ENCODE data around the gene IDH3B. TPM values are rescaled to one million over a fixed set of nuclear protein-coding genes. Genes with fewer than 3 reads are reported as not detected.
A peak's percentile ranks its signal among the peaks of the same experiment; 100 is the strongest.

The IDH3B gene
- total RNA-seq, 2 experiments from 2014 or later = 100 to 103 TPM

GRCh38 chr20:2652724-2653555, 11.1 kb downstream of the IDH3B start:
- H3K4me1 Mint-ChIP-seq = peaks cover 53% of the 10 kb centered on the region
- H3K27me3 Mint-ChIP-seq = no peaks in the 10 kb centered on the region
- peaks cover 46% of the 10 kb centered on the region for H3K36me3 Mint-ChIP-seq (ENCODE audit: low read depth)
- peak overlapping the region; percentile 81 for H3K4me3 Mint-ChIP-seq
- POLR2A ChIA-PET = interaction anchor here (0.9 to 1.9 kb wide), 4 partner anchors 11 to 183 kb away, joined by 3 to 7 read pairs (median 4); partner anchors contain the start of genes IDH3B and SNRPB
- peak; percentile 18 for DNase-seq
- H3K27ac Mint-ChIP-seq = peak overlapping the region; percentile 87
- H3K9me3 Mint-ChIP-seq = no peaks in the 10 kb centered on the region
- CTCF ChIA-PET = interaction anchor here (0.8 to 4.9 kb wide), 4 partner anchors 11 to 133 kb away, joined by 3 to 22 read pairs (median 6); partner anchors contain the start of gene IDH3B

- ChIA-PET CTCF (interaction anchor here (0.5 to 4.9 kb wide), 6 partner anchors 12 to 186 kb away, joined by 3 to 22 read pairs (median 4); partner anchors contain the start of gene IDH3B), POLR2A (interaction anchor here (0.8 to 1.9 kb wide), 5 partner anchors 12 to 182 kb away, joined by 3 to 7 read pairs (median 4); partner anchors contain the start of genes IDH3B and SNRPB)
- DNase-seq = peak; percentile 91
- peaks cover 37% of the 10 kb centered on the region for H3K36me3 Mint-ChIP-seq (ENCODE audit: low read depth)
- peak within 1 kb of the TSS; percentile 92 for H3K27ac Mint-ChIP-seq
- no peaks in the 10 kb centered on the region for H3K27me3 Mint-ChIP-seq
- H3K4me3 Mint-ChIP-seq = peak within 1 kb of the TSS; percentile 81
- peaks cover 58% of the 10 kb centered on the region for H3K4me1 Mint-ChIP-seq
- no peaks in the 10 kb centered on the region for H3K9me3 Mint-ChIP-seq
Measured at GRCh38 chr20:2651772-2652723, 12.0 kb downstream of the IDH3B start, which contains the start of gene NOP56. TSS of gene NOP56 (plus strand) at chr20:2652632. CDS start at chr20:2652661, 29 bp downstream.

- DNase-seq = no peak
- Mint-ChIP-seq H3K4me3 (no peak overlapping the region), H3K27me3 (no peaks in the 10 kb centered on the region), H3K9me3 (no peaks in the 10 kb centered on the region), H3K4me1 (peaks cover 8% of the 10 kb centered on the region), H3K27ac (no peak overlapping the region), H3K36me3 (ENCODE audit: low read depth) (no peaks in the 10 kb centered on the region)
- ChIA-PET CTCF (interaction anchor here (1.0 kb wide), 1 partner anchor 12 kb away, joined by 3 read pairs; no protein-coding TSS in a partner anchor), POLR2A (no interaction called here)
Measured at GRCh38 chr20:2643708-2644107, 20.3 kb downstream of the IDH3B start.

GRCh38 chr20:2640899-2641298, 23.1 kb downstream of the IDH3B start:
- H3K9me3 Mint-ChIP-seq = no peaks in the 10 kb centered on the region
- POLR2A ChIA-PET = no interaction called here
- peaks cover 4% of the 10 kb centered on the region for H3K4me1 Mint-ChIP-seq
- peaks cover 4% of the 10 kb centered on the region for H3K27me3 Mint-ChIP-seq
- no peak for DNase-seq
- H3K4me3 Mint-ChIP-seq = no peak overlapping the region
- CTCF ChIA-PET = no interaction called here
- H3K27ac Mint-ChIP-seq = no peak overlapping the region
- H3K36me3 Mint-ChIP-seq (ENCODE audit: low read depth) = no peaks in the 10 kb centered on the region

GRCh38 chr20:2640260-2640659, 23.8 kb downstream of the IDH3B start:
- peaks cover 4% of the 10 kb centered on the region for H3K4me1 Mint-ChIP-seq
- H3K4me3 Mint-ChIP-seq = no peak overlapping the region
- no peaks in the 10 kb centered on the region for H3K9me3 Mint-ChIP-seq
- CTCF ChIA-PET = no interaction called here
- no peaks in the 10 kb centered on the region for H3K36me3 Mint-ChIP-seq (ENCODE audit: low read depth)
- POLR2A ChIA-PET = no interaction called here
- no peak for DNase-seq
- H3K27me3 Mint-ChIP-seq = peaks cover 4% of the 10 kb centered on the region
- no peak overlapping the region for H3K27ac Mint-ChIP-seq

- POLR2A ChIA-PET = no interaction called here
Measured at GRCh38 chr20:2637246-2637645, 26.8 kb downstream of the IDH3B start.

GRCh38 chr20:2633381-2633780, 30.6 kb downstream of the IDH3B start:
- Mint-ChIP-seq H3K4me3 (no peak overlapping the region), H3K27me3 (peaks cover 32% of the 10 kb centered on the region), H3K9me3 (no peaks in the 10 kb centered on the region), H3K4me1 (peaks cover 4% of the 10 kb centered on the region), H3K27ac (no peak overlapping the region), H3K36me3 (ENCODE audit: low read depth) (no peaks in the 10 kb centered on the region)
- ChIA-PET POLR2A (no interaction called here), CTCF (interaction anchor here (0.8 kb wide), 1 partner anchor 111 kb away, joined by 3 read pairs; no protein-coding TSS in a partner anchor)
- no peak for DNase-seq

More at GRCh38 chr20:2637246-2637645, 26.8 kb downstream of the IDH3B start:
- Mint-ChIP-seq H3K9me3 (no peaks in the 10 kb centered on the region), H3K27me3 (peaks cover 16% of the 10 kb centered on the region), H3K36me3 (ENCODE audit: low read depth) (no peaks in the 10 kb centered on the region), H3K4me1 (peaks cover 4% of the 10 kb centered on the region), H3K4me3 (no peak overlapping the region), H3K27ac (peak overlapping the region; percentile 71)
- DNase-seq = no peak
- CTCF ChIA-PET = interaction anchor here (3.3 kb wide), 1 partner anchor 9 kb away, joined by 7 read pairs; no protein-coding TSS in a partner anchor

GRCh38 chr20:2631228-2631627, 32.8 kb downstream of the IDH3B start:
- Mint-ChIP-seq H3K27ac (no peak overlapping the region), H3K27me3 (peaks cover 28% of the 10 kb centered on the region), H3K9me3 (no peaks in the 10 kb centered on the region), H3K36me3 (ENCODE audit: low read depth) (no peaks in the 10 kb centered on the region), H3K4me3 (no peak overlapping the region), H3K4me1 (no peaks in the 10 kb centered on the region)
- ChIA-PET CTCF (interaction anchor here (0.9 to 1.3 kb wide), 2 partner anchors 10 to 13 kb away, joined by 3 read pairs; no protein-coding TSS in a partner anchor), POLR2A (no interaction called here)
- no peak for DNase-seq

- ChIA-PET POLR2A (no interaction called here), CTCF (no interaction called here)
- Mint-ChIP-seq H3K4me1 (no peaks in the 10 kb centered on the region), H3K27ac (no peak overlapping the region), H3K36me3 (ENCODE audit: low read depth) (no peaks in the 10 kb centered on the region), H3K9me3 (no peaks in the 10 kb centered on the region), H3K27me3 (peaks cover 20% of the 10 kb centered on the region), H3K4me3 (no peak overlapping the region)
- DNase-seq = no peak
Measured at GRCh38 chr20:2626853-2627541, 37.0 kb downstream of the IDH3B start.

GRCh38 chr20:2625062-2625461, 39.0 kb downstream of the IDH3B start:
- ChIA-PET CTCF (no interaction called here), POLR2A (no interaction called here)
- Mint-ChIP-seq H3K36me3 (ENCODE audit: low read depth) (no peaks in the 10 kb centered on the region), H3K4me3 (no peak overlapping the region), H3K27ac (no peak overlapping the region), H3K27me3 (peaks cover 4% of the 10 kb centered on the region), H3K9me3 (no peaks in the 10 kb centered on the region), H3K4me1 (no peaks in the 10 kb centered on the region)
- DNase-seq = no peak

- no peaks in the 10 kb centered on the region for H3K36me3 Mint-ChIP-seq (ENCODE audit: low read depth)
- no peak overlapping the region for H3K27ac Mint-ChIP-seq
- POLR2A ChIA-PET = no interaction called here
Measured at GRCh38 chr20:2624190-2624589, 39.8 kb downstream of the IDH3B start.

GRCh38 chr20:2619961-2620595, 43.9 kb downstream of the IDH3B start:
- POLR2A ChIA-PET = no interaction called here
- H3K4me3 Mint-ChIP-seq = no peak overlapping the region
- no peak for DNase-seq
- H3K36me3 Mint-ChIP-seq (ENCODE audit: low read depth) = no peaks in the 10 kb centered on the region
- no peak overlapping the region for H3K27ac Mint-ChIP-seq
- peaks cover 15% of the 10 kb centered on the region for H3K27me3 Mint-ChIP-seq
- no peaks in the 10 kb centered on the region for H3K4me1 Mint-ChIP-seq
- H3K9me3 Mint-ChIP-seq = no peaks in the 10 kb centered on the region
- CTCF ChIA-PET = no interaction called here

More at GRCh38 chr20:2624190-2624589, 39.8 kb downstream of the IDH3B start:
- peaks cover 10% of the 10 kb centered on the region for H3K27me3 Mint-ChIP-seq
- CTCF ChIA-PET = no interaction called here
- H3K9me3 Mint-ChIP-seq = no peaks in the 10 kb centered on the region
- H3K4me3 Mint-ChIP-seq = no peak overlapping the region
- H3K4me1 Mint-ChIP-seq = no peaks in the 10 kb centered on the region
- no peak for DNase-seq
